Activated CD8-positive, alpha-beta T cell treated with anti-CD3 and anti-CD28 coated beads, Interleukin-2, amount 10 ng/mL, durations not matched to agents 7 days and 5 days (primary cell): ENCODE measurements around the gene CAMK2G. TPM values are rescaled to one million over a fixed set of nuclear protein-coding genes. Genes with fewer than 3 reads are reported as not detected.
A peak's percentile ranks its signal among the peaks of the same experiment; 100 is the strongest.

Experiments
- ATAC-seq: fragments of 150-1000 bp; cut with Tn5 transposase; one replicate; pipeline ENCODE4 v1.10.0; 2021; ENCODE audit warnings: moderate library complexity
- CTCF ChIA-PET: fragments of 350-600 bp; sonication (Branson Sonifier 250); formaldehyde crosslinking; loops from one replicate; lab custom pipeline; 2021; ENCODE audit warnings: antibody characterized with exemption; lab: Charles Lee
- POLR2A ChIA-PET: fragments of 350-600 bp; sonication (Branson Sonifier 250); formaldehyde crosslinking; loops from one replicate; lab custom pipeline; 2021; ENCODE audit warnings: antibody characterized with exemption; lab: Charles Lee
- DNase-seq: peaks from one replicate; pipeline ENCODE4 v3.0.0-alpha.2; 2020
- H3K27ac Mint-ChIP-seq: one replicate; pipeline ENCODE4 v1.8.0; 2021; ENCODE audit warnings: mild to moderate bottlenecking, mixed read lengths
- H3K27me3 Mint-ChIP-seq: one replicate; pipeline ENCODE4 v1.8.0; 2021; ENCODE audit warnings: low read depth, mixed read lengths
- H3K36me3 Mint-ChIP-seq: one replicate; pipeline ENCODE4 v1.8.0; 2021; ENCODE audit warnings: low read depth, mixed read lengths
- H3K4me1 Mint-ChIP-seq: one replicate; pipeline ENCODE4 v1.8.0; 2021; ENCODE audit warnings: low read depth, mixed read lengths
- H3K4me3 Mint-ChIP-seq: one replicate; pipeline ENCODE4 v1.8.0; 2021; ENCODE audit warnings: mild to moderate bottlenecking, mixed read lengths
- H3K9me3 Mint-ChIP-seq: one replicate; pipeline ENCODE4 v1.8.0; 2022; ENCODE audit warnings: mixed read lengths; ENCODE audit not compliant: insufficient read depth
- total RNA-seq, 2 experiments: library from RNA; stranded (reverse); gene quantifications; one replicate each; pipeline ENCODE4 v1.2.3, GENCODE V29; 2021

The CAMK2G gene
- total RNA-seq, 2 experiments from 2014 or later = 43.2 to 48.4 TPM

DNA sequence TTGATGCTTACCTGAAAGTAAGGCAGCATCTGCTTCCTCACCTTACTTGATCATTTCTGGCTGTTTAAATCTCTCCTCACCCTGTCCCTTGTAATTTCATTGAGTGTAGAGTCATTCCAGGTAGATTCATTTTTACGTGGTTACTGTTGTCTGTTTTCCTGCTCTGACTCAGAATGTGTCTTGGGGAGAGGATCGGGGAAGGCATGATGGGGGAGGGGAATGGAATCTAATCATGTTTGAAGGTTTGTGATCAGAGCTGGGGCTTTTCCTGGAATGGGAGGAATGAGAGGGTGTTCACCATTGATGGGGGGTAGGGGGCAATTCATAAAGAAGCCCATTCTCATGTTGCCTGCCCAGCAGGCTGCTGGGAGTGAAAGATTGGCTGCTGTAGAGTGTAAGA, 111.4 kb downstream of the CAMK2G start:
- H3K4me1 Mint-ChIP-seq = peaks cover 49% of the 10 kb centered on the region
- POLR2A ChIA-PET = interaction anchor here (2.3 kb wide), 1 partner anchor 9 kb away, joined by 14 read pairs; a partner anchor contains a TSS
- DNase-seq (no peak), ATAC-seq (no peak)
- no peak overlapping the region for H3K4me3 Mint-ChIP-seq
- peak overlapping the region; percentile 72 for H3K27ac Mint-ChIP-seq
- CTCF ChIA-PET = interaction anchor here (1.5 to 2.0 kb wide), 2 partner anchors 10 to 18 kb away, joined by 3 to 12 read pairs; a partner anchor contains a TSS
- H3K36me3 Mint-ChIP-seq = peaks cover 77% of the 10 kb centered on the region
- no peaks in the 10 kb centered on the region for H3K27me3 Mint-ChIP-seq
- no peaks in the 10 kb centered on the region for H3K9me3 Mint-ChIP-seq

Other genes with a start within 250 kb of the CAMK2G start
- not detected for gene MYOZ1, start 233.1 kb downstream of the CAMK2G start, total RNA-seq
- gene SYNPO2L, start 218.5 kb downstream of the CAMK2G start, total RNA-seq = under 1 TPM in 1 of 2 experiments, not detected in 1; 0.05 TPM
- gene AGAP5, start 176.4 kb downstream of the CAMK2G start, total RNA-seq = 1 to 10 TPM; 9.3 to 10.0 TPM
- 10 to 100 TPM; 88.9 to 94.6 TPM for gene SEC24C, start 130.2 kb downstream of the CAMK2G start, total RNA-seq
- gene CHCHD1, start 92.5 kb downstream of the CAMK2G start, total RNA-seq = 10 to 100 TPM; 33.0 to 35.3 TPM
- 10 to 100 TPM; 58.3 to 69.3 TPM for gene ZSWIM8, start 88.9 kb downstream of the CAMK2G start, total RNA-seq
- 10 to 100 TPM; 60.7 to 61.1 TPM for gene NDST2, start 63.0 kb downstream of the CAMK2G start, total RNA-seq
- 1 to 10 TPM; 1.1 to 1.6 TPM for gene PLAU, start 36.6 kb upstream of the CAMK2G start, total RNA-seq
- 10 to 100 TPM; 31.2 to 33.2 TPM for gene VCL, start 123.6 kb upstream of the CAMK2G start, total RNA-seq